Measurements from ENCODE around the gene MNAT1. TPM values are rescaled to one million over a fixed set of nuclear protein-coding genes. Genes with fewer than 3 reads are reported as not detected.
"Not testable (repeated sequence)": the region's sequence is repeated elsewhere in the genome, so short reads cannot be mapped to it uniquely, and the experiment has no call there.

Gene MNAT1
- total RNA-seq, 1 donor from 2014 or later, result 58.4 TPM

GRCh38 chr14:60805841-60806430 is 71.4 kb downstream of the MNAT1 start:
- DNase-seq (ENCODE audit: low read depth, low spot score), result no peak

GRCh38 chr14:60807247-60807646 is 72.7 kb downstream of the MNAT1 start:
- no peak for DNase-seq (ENCODE audit: low read depth, low spot score)

- no peak for DNase-seq (ENCODE audit: low read depth, low spot score)
Measured at GRCh38 chr14:60807971-60808370, 73.4 kb downstream of the MNAT1 start.

- no peak for DNase-seq (ENCODE audit: low read depth, low spot score)
Measured at GRCh38 chr14:60812987-60813386, 78.4 kb downstream of the MNAT1 start.

GRCh38 chr14:60815371-60815770 is 80.8 kb downstream of the MNAT1 start:
- no peak for DNase-seq (ENCODE audit: low read depth, low spot score)

GRCh38 chr14:60817113-60817512 is 82.6 kb downstream of the MNAT1 start:
- DNase-seq (ENCODE audit: low read depth, low spot score), result no peak

- no peak for DNase-seq (ENCODE audit: low read depth, low spot score)
Measured at GRCh38 chr14:60819575-60819974, 85.0 kb downstream of the MNAT1 start.

GRCh38 chr14:60838601-60839000 is 104.0 kb downstream of the MNAT1 start:
- DNase-seq (ENCODE audit: low read depth, low spot score), result no peak

- no peak for DNase-seq (ENCODE audit: low read depth, low spot score)
Measured at GRCh38 chr14:60839057-60839456, 104.5 kb downstream of the MNAT1 start.

- DNase-seq (ENCODE audit: low read depth, low spot score), result no peak
Measured at GRCh38 chr14:60839657-60840056, 105.1 kb downstream of the MNAT1 start.

- DNase-seq (ENCODE audit: low read depth, low spot score), result no peak
Measured at GRCh38 chr14:60840313-60840712, 105.8 kb downstream of the MNAT1 start.

GRCh38 chr14:60845523-60845922 is 111.0 kb downstream of the MNAT1 start:
- no peak for DNase-seq (ENCODE audit: low read depth, low spot score)

- no peak for DNase-seq (ENCODE audit: low read depth, low spot score)
Measured at GRCh38 chr14:60848066-60848465, 113.5 kb downstream of the MNAT1 start.

GRCh38 chr14:60851692-60852091 is 117.1 kb downstream of the MNAT1 start:
- not testable (repeated sequence) for DNase-seq (ENCODE audit: low read depth, low spot score)

GRCh38 chr14:60856111-60856510 is 121.5 kb downstream of the MNAT1 start:
- no peak for DNase-seq (ENCODE audit: low read depth, low spot score)

- no peak for DNase-seq (ENCODE audit: low read depth, low spot score)
Measured at GRCh38 chr14:60859525-60859924, 125.0 kb downstream of the MNAT1 start.

- DNase-seq (ENCODE audit: low read depth, low spot score), result no peak
Measured at GRCh38 chr14:60861545-60862140, 127.1 kb downstream of the MNAT1 start.

GRCh38 chr14:60862283-60862682 is 127.7 kb downstream of the MNAT1 start:
- DNase-seq (ENCODE audit: low read depth, low spot score), result no peak

GRCh38 chr14:60863249-60863648 is 128.7 kb downstream of the MNAT1 start:
- DNase-seq (ENCODE audit: low read depth, low spot score), result no peak

GRCh38 chr14:60865378-60866127 is 131.0 kb downstream of the MNAT1 start:
- DNase-seq (ENCODE audit: low read depth, low spot score), result no peak

GRCh38 chr14:60867503-60868172 is 133.1 kb downstream of the MNAT1 start:
- no peak for DNase-seq (ENCODE audit: low read depth, low spot score)

- DNase-seq (ENCODE audit: low read depth, low spot score), result no peak
Measured at GRCh38 chr14:60878121-60878520, 143.6 kb downstream of the MNAT1 start.
